GM12878 (cell line): ENCODE measurements around the gene MST1R.

Experiments used
- HCFC1 ChIP-seq: fragments of 150-350 bp; IDR thresholded peaks from 2 replicates; pipeline ENCODE4 v1.6.1; 2014; ENCODE audit warnings: low read length
- RAD21 ChIP-seq: IDR thresholded peaks from 2 replicates; pipeline ENCODE4 v1.6.1; 2011; ENCODE audit warnings: mild to moderate bottlenecking, low read depth, low read length, moderate library complexity; ENCODE audit not compliant: insufficient read depth
- SUZ12 ChIP-seq: fragments of 200-600 bp; sonication (generic); IDR thresholded peaks from one replicate; pipeline ENCODE4 v1.6.1; 2018; ENCODE audit warnings: antibody characterized with exemption, mild to moderate bottlenecking; ENCODE audit not compliant: unreplicated experiment
- TARDBP ChIP-seq: IDR thresholded peaks from 2 replicates; pipeline ENCODE4 v1.6.1; 2016; ENCODE audit warnings: borderline replicate concordance
- TF ChIP-seq, protein P1 (sequence below), 3 experiments: IDR thresholded peaks in 2 of 3; conservative IDR thresholded peaks in 1 of 3; 2 replicates each; pipeline ENCODE4 v1.5.1; 2011; ENCODE audit warnings: low read depth in 3 of 3, low read length in 3 of 3, mild to moderate bottlenecking in 3 of 3, control low read depth in 2 of 3, moderate library complexity in 2 of 3, inconsistent platforms in 1 of 3, mixed read lengths in 1 of 3; ENCODE audit not compliant: control insufficient read depth in 2 of 3, insufficient read depth in 1 of 3; ENCODE audit errors: extremely low read depth in 1 of 3

DNA sequence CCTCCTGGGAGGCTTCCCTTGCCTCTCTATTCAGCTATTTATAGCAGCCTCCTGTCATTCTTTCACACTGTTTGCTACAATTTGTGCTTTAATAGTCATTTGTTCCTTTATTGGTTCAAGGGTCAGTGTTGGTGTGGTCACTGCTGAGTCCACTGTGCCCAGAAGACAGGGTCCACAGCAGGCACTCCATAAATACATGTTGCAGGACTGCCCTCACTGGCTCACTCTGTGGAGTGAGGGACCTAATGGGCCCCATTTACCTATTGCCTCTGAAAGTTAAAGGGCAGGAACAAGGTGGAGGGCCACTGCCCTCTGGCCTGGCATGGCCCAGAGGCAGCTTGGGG is 16.8 kb downstream of the MST1R start:
- TF ChIP-seq, protein P1, sequence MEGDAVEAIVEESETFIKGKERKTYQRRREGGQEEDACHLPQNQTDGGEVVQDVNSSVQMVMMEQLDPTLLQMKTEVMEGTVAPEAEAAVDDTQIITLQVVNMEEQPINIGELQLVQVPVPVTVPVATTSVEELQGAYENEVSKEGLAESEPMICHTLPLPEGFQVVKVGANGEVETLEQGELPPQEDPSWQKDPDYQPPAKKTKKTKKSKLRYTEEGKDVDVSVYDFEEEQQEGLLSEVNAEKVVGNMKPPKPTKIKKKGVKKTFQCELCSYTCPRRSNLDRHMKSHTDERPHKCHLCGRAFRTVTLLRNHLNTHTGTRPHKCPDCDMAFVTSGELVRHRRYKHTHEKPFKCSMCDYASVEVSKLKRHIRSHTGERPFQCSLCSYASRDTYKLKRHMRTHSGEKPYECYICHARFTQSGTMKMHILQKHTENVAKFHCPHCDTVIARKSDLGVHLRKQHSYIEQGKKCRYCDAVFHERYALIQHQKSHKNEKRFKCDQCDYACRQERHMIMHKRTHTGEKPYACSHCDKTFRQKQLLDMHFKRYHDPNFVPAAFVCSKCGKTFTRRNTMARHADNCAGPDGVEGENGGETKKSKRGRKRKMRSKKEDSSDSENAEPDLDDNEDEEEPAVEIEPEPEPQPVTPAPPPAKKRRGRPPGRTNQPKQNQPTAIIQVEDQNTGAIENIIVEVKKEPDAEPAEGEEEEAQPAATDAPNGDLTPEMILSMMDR (IDR thresholded peaks at IDR 0.05 in 2 of 3, conservative IDR thresholded peaks at IDR 0.05 in 1 of 3; ENCODE audit: control insufficient read depth in 2 of 3, extremely low read depth in 1 of 3, insufficient read depth in 1 of 3, low read depth in 3 of 3, low read length in 3 of 3): no peak
- no peak for TF ChIP-seq HCFC1
- no peak for TF ChIP-seq SUZ12
- TF ChIP-seq TARDBP: no peak
- no peak for TF ChIP-seq RAD21
